Endothelial cell of umbilical vein (primary cell): ENCODE measurements around the gene ACER3.
"Not testable (repeated sequence)": the region's sequence is repeated elsewhere in the genome, so short reads cannot be mapped to it uniquely, and the experiment has no call there.

ENCODE experiments used
- EZH2 ChIP-seq: IDR thresholded peaks from 2 replicates; pipeline ENCODE4 v1.6.1; 2012; ENCODE audit warnings: borderline replicate concordance, low read depth, mild to moderate bottlenecking, moderate library complexity, low read length, inconsistent platforms; ENCODE audit not compliant: severe bottlenecking
- FOS ChIP-seq: IDR thresholded peaks from 2 replicates; pipeline ENCODE4 v1.6.1; 2011; ENCODE audit warnings: mild to moderate bottlenecking, low read length, moderate library complexity, borderline replicate concordance; ENCODE audit not compliant: insufficient read depth
- JUN ChIP-seq: IDR thresholded peaks from 2 replicates; pipeline ENCODE4 v1.6.1; 2011; ENCODE audit warnings: borderline replicate concordance, low read depth; ENCODE audit not compliant: insufficient read length, insufficient read depth
- POLR2A ChIP-seq: IDR thresholded peaks from 2 replicates; pipeline ENCODE4 v1.6.1; 2012; ENCODE audit warnings: low read depth, mild to moderate bottlenecking, control low read depth, low read length
- POLR2AphosphoS5 ChIP-seq: IDR thresholded peaks from 2 replicates; pipeline ENCODE4 v1.6.1; 2012; ENCODE audit warnings: low read depth, mild to moderate bottlenecking, control low read depth, low read length, moderate library complexity; ENCODE audit not compliant: insufficient read depth
- TF ChIP-seq, protein P1 (sequence below), 2 donors: IDR thresholded peaks; 1 replicate in 1 of 2; 2 replicates in 1 of 2; pipeline ENCODE4 v1.5.1; 2011; ENCODE audit warnings: low read length in 2 of 2, mild to moderate bottlenecking in 2 of 2, moderate library complexity in 2 of 2, control low read depth in 1 of 2, inconsistent platforms in 1 of 2, low read depth in 1 of 2; ENCODE audit not compliant: insufficient read depth in 1 of 2; ENCODE audit errors: extremely low read depth in 1 of 2

DNA sequence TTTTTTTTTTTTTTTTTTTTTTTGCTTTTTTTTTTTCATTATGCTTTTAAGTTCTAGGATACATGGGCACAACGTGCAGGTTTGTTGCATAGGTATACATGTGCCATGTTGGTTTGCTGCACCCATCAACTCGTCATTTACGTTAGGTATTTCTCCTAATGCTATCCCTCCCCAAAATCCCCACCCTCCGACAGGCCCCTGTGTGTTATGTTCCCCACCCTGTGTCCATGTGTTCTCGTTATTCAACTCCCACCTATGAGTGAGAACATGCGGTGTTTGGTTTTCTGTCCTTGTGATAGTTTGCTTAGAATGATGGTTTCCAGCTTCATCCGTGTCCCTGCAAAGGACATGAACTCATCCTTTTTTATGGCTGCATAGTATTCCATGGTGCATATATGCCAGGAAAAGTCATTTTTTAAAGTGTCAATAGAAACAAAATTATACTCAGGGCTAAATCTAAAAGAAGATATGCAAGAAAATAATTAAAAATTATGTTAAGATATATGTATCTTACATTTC, 187.3 kb downstream of the ACER3 start:
- TF ChIP-seq, protein P1, sequence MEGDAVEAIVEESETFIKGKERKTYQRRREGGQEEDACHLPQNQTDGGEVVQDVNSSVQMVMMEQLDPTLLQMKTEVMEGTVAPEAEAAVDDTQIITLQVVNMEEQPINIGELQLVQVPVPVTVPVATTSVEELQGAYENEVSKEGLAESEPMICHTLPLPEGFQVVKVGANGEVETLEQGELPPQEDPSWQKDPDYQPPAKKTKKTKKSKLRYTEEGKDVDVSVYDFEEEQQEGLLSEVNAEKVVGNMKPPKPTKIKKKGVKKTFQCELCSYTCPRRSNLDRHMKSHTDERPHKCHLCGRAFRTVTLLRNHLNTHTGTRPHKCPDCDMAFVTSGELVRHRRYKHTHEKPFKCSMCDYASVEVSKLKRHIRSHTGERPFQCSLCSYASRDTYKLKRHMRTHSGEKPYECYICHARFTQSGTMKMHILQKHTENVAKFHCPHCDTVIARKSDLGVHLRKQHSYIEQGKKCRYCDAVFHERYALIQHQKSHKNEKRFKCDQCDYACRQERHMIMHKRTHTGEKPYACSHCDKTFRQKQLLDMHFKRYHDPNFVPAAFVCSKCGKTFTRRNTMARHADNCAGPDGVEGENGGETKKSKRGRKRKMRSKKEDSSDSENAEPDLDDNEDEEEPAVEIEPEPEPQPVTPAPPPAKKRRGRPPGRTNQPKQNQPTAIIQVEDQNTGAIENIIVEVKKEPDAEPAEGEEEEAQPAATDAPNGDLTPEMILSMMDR (IDR thresholded peaks at IDR 0.05; ENCODE audit: extremely low read depth in 1 of 2, insufficient read depth in 1 of 2, low read depth in 1 of 2, low read length in 2 of 2), result not testable (repeated sequence)
- not testable (repeated sequence) for TF ChIP-seq POLR2AphosphoS5, POLR2A, EZH2, JUN, FOS
